Brain microvascular endothelial cell (primary cell): ENCODE measurements around the gene OLFML1.

Experiments used
- DNase-seq: peaks from one replicate; pipeline ENCODE4 v3.0.0-alpha.2; 2020
- H3K27ac ChIP-seq: fragments of 250-450 bp; sonication (Bioruptor Pico); 2 replicates; pipeline ENCODE4 v1.5.1; 2020; ENCODE audit warnings: mild to moderate bottlenecking, moderate library complexity
- H3K27me3 ChIP-seq: fragments of 250-450 bp; sonication (Bioruptor Pico); replicated peaks from 2 replicates; pipeline ENCODE4 v1.5.1; 2020; ENCODE audit warnings: mild to moderate bottlenecking
- H3K36me3 ChIP-seq: fragments of 250-450 bp; sonication (Bioruptor Pico); replicated peaks from 2 replicates; pipeline ENCODE4 v1.5.1; 2020; ENCODE audit warnings: mild to moderate bottlenecking
- H3K4me3 ChIP-seq: 2 replicates; pipeline ENCODE4 v1.5.1; 2011; ENCODE audit warnings: low read depth, mild to moderate bottlenecking, control low read depth, low read length, moderate library complexity
- in situ Hi-C: cut with HindIII; loops from 2 replicates; pipeline ENCODE4 v1.10.0; 2017; ENCODE audit warnings: low sequenced_read_pairs, low pct_ligation_motif_present
- TF ChIP-seq, protein P1 (sequence below): IDR thresholded peaks from 2 replicates; pipeline ENCODE4 v1.5.1; 2011; ENCODE audit warnings: low read depth, mild to moderate bottlenecking, moderate library complexity, low read length, control low read depth, inconsistent platforms; ENCODE audit errors: missing control alignments

The OLFML1 gene

DNA sequence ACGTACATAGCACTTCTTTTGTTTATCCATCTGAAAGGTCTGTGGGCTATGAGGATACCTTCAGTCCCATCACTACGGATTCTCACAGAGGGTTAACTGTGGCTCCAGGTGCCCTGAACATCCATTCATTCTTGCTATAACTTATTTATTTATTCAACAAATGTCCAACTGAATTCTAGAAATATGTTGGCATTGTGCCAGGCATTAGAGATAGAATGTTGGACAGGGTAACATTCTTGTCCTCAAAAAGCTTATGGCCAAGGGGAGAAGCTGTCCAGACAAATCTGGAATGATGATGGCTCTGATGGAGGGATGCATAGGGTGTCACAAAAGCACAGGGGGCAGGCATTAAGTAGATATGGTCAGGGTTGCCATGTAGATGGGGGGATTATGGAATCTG is 8.4 kb downstream of the OLFML1 start:
- no peaks in the 10 kb centered on the region for H3K27me3 ChIP-seq
- TF ChIP-seq, protein P1, sequence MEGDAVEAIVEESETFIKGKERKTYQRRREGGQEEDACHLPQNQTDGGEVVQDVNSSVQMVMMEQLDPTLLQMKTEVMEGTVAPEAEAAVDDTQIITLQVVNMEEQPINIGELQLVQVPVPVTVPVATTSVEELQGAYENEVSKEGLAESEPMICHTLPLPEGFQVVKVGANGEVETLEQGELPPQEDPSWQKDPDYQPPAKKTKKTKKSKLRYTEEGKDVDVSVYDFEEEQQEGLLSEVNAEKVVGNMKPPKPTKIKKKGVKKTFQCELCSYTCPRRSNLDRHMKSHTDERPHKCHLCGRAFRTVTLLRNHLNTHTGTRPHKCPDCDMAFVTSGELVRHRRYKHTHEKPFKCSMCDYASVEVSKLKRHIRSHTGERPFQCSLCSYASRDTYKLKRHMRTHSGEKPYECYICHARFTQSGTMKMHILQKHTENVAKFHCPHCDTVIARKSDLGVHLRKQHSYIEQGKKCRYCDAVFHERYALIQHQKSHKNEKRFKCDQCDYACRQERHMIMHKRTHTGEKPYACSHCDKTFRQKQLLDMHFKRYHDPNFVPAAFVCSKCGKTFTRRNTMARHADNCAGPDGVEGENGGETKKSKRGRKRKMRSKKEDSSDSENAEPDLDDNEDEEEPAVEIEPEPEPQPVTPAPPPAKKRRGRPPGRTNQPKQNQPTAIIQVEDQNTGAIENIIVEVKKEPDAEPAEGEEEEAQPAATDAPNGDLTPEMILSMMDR: no peak

DNA sequence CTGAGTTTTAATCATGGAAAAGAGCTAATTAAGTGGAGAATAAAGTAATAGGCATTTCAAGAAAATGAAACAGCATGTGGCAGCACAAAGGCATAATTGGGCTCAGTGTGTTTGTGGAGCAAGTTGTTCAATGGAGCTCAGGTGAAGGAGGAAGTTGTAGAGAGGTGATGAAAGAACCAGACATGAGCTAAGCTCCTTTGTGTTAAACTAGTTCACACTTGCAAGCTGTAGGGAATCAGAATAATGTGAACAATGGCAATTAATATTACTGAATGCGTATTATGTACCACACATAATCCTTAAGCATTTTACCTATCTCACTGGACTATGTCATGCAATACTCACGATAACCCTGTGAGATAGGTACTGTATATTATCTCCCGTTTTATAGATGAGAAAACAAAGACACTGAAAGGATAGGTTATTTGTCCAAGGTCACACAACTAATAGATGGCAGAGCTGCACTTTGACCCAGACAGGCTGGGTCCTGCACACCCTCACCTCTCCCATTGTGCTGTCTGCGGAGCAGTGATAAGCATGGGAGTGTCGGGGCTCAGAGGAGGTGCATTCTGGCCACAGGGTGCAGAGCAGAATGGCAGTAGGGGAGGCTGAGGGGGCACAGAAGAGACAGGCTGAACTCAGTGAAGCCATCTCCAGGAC is 8.9 kb downstream of the OLFML1 start:
- Histone ChIP-seq H3K4me3 (no peak overlapping the region), H3K27me3 (no peaks in the 10 kb centered on the region), H3K36me3 (no peaks in the 10 kb centered on the region), H3K27ac (no peak overlapping the region)
- TF ChIP-seq, protein P1: no peak
- DNase-seq: no peak
- in situ Hi-C loops: no loop called here

More for the DNA sequence above, 8.4 kb downstream of the OLFML1 start:
- Histone ChIP-seq H3K27ac (no peak overlapping the region), H3K36me3 (no peaks in the 10 kb centered on the region), H3K4me3 (no peak overlapping the region)
- DNase-seq: no peak
- in situ Hi-C loops: no loop called here

DNA sequence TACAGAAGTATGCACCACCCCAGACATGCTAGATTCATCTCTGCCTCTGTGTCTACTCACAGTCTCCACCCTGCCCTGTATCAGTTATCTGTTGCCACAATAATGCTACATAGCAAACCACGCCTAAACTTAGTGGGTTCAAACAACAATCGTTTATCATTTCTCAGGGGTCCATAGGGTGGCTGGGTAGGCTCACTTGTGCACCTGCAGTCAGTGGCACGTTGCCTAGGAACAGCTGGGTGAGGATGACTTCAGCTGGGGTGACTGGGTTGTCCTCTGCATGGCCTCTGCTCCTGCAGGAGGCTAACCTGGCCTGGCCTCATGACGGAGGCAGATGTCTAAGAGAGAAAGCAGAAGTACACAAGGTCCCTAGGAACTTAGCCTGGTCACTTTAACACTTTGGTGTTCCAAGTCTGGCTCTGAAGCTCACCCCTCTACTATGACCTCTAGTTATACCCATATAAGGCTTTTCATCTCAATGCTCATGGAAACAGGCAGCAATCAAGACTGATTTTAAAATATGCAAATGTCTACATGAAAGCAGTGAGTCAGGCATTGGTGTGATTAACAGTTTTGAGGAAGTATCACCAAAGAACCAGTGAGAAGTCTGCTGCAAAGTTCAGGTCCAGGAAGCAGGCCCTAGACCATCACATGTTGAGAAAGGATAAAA is 10.7 kb downstream of the OLFML1 start:
- Histone ChIP-seq H3K27ac (no peak overlapping the region), H3K4me3 (no peak overlapping the region), H3K36me3 (no peaks in the 10 kb centered on the region), H3K27me3 (no peaks in the 10 kb centered on the region)
- DNase-seq: no peak
- in situ Hi-C loops: no loop called here
- TF ChIP-seq, protein P1: no peak

DNA sequence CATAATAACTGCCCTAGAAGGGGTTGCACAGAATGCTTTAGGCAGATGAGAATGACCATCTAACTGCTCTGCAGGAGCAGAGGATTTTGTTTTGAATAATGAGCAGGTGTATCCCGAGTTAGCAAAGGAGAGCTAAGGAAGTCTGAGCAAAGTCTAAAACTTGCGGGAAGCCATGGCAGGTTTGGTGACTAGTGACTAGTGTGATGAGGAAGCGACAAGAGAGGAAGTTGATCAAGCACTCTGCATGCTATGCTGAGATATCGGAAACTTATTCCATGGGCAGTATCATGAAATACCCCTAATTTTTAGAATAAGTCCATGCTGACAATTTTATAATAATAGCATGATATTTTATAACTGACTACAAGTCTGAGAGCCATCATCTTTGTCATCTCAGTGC is 12.9 kb downstream of the OLFML1 start:
- TF ChIP-seq, protein P1: no peak
- H3K27me3 ChIP-seq: no peaks in the 10 kb centered on the region
- no peak overlapping the region for H3K27ac ChIP-seq
- DNase-seq: no peak
- in situ Hi-C loops: no loop called here
- H3K36me3 ChIP-seq: no peaks in the 10 kb centered on the region
- no peak overlapping the region for H3K4me3 ChIP-seq

DNA sequence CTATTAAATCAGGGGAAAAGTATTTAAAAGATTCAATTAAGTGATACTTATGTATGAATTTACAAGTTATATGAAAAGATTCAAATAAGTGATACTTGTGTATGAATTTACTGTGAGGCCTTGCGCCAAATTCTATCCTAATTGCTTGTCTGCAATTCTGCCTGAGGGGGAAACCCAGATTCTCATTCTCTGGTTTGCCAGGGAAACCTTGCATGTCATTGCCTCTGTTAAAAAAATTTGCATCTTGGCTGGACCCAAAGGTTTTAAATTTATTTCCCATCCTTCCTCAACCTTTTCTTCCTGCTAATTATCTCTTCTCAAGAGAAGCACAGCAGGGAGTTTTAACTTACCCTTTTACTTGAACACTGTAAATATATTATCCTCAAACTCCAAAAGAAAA is 13.8 kb downstream of the OLFML1 start:
- Histone ChIP-seq H3K27me3 (no peaks in the 10 kb centered on the region), H3K36me3 (no peaks in the 10 kb centered on the region), H3K27ac (no peak overlapping the region), H3K4me3 (no peak overlapping the region)
- no peak for DNase-seq
- TF ChIP-seq, protein P1: no peak
- in situ Hi-C loops: no loop called here

DNA sequence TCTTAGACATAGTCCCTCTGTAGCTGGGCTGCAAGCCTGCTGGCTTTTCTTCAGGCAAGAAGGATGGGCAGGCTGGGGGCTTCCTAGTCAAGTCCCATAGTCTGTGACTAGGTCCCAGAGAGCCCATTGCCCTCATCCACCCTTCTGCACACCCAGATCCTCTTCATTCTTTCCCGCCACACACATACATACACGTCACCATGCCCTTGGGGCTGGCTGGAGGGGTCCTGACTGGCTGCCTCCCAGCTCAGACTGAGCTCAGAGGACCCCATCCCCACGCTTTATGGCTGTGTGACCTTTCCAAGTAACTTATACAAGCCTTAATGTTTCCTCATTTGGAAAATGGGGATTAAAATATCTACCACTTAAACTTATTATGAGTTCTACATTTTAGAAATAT is 14.9 kb downstream of the OLFML1 start:
- no peak overlapping the region for H3K27ac ChIP-seq
- no peak overlapping the region for H3K4me3 ChIP-seq
- no peaks in the 10 kb centered on the region for H3K36me3 ChIP-seq
- TF ChIP-seq, protein P1: no peak
- in situ Hi-C loops: no loop called here
- DNase-seq: no peak
- H3K27me3 ChIP-seq: no peaks in the 10 kb centered on the region
